GM18526 (cell line): ENCODE results near the gene TMEM250.

Source experiments
- POLR2A ChIP-seq: IDR thresholded peaks from 3 replicates; pipeline ENCODE4 v1.6.1; 2011; ENCODE audit not compliant: insufficient read length; ENCODE audit errors: extremely low read depth

TMEM250 gene

GRCh38 chr9:136138566-136138965 is 19.9 kb upstream of the TMEM250 start:
- no peak for TF ChIP-seq POLR2A

GRCh38 chr9:136137321-136138265 is 18.9 kb upstream of the TMEM250 start:
- TF ChIP-seq POLR2A: no peak

- no peak for TF ChIP-seq POLR2A
Measured at GRCh38 chr9:136136127-136136925, 17.7 kb upstream of the TMEM250 start.

GRCh38 chr9:136135326-136136126 is 16.9 kb upstream of the TMEM250 start:
- TF ChIP-seq POLR2A: no peak

- TF ChIP-seq POLR2A: no peak
Measured at GRCh38 chr9:136133959-136134484, 15.3 kb upstream of the TMEM250 start.

- TF ChIP-seq POLR2A: no peak
Measured at GRCh38 chr9:136133191-136133958, 14.7 kb upstream of the TMEM250 start.

GRCh38 chr9:136132512-136133050 is 13.9 kb upstream of the TMEM250 start:
- TF ChIP-seq POLR2A: no peak

- TF ChIP-seq POLR2A: no peak
Measured at GRCh38 chr9:136131629-136132511, 13.2 kb upstream of the TMEM250 start.

- no peak for TF ChIP-seq POLR2A
Measured at GRCh38 chr9:136129176-136129575, 10.5 kb upstream of the TMEM250 start.

- no peak for TF ChIP-seq POLR2A
Measured at GRCh38 chr9:136128436-136128835, 9.8 kb upstream of the TMEM250 start.

GRCh38 chr9:136127313-136127712 is 8.6 kb upstream of the TMEM250 start:
- no peak for TF ChIP-seq POLR2A

- no peak for TF ChIP-seq POLR2A
Measured at GRCh38 chr9:136124976-136125692, 6.5 kb upstream of the TMEM250 start.
